OCI-LY7 (cell line): ENCODE results near the gene DMGDH. TPM values are rescaled to one million over a fixed set of nuclear protein-coding genes. Genes with fewer than 3 reads are reported as not detected.

Experiments
- BruUV-seq: library from RNA; stranded (reverse); fragments of 400-500 nt; replicated peaks from 2 replicates; lab custom pipeline; 2021; lab: Mats Ljungman, UMichigan
- CTCF ChIA-PET: fragments of 300-600 bp; sonication (Branson Sonifier 250); formaldehyde crosslinking; loops from one replicate; lab custom pipeline; 2022; ENCODE audit warnings: antibody characterized with exemption; ENCODE audit not compliant: unreplicated experiment; lab: Charles Lee
- POLR2A ChIA-PET: fragments of 300-600 bp; sonication (Branson Sonifier 250); formaldehyde crosslinking; loops from one replicate; lab custom pipeline; 2022; ENCODE audit warnings: antibody characterized with exemption; lab: Charles Lee
- DNase-seq: peaks from one replicate; pipeline ENCODE4 v3.0.0-alpha.2; 2015; ENCODE audit warnings: low spot score
- H2AFZ ChIP-seq: fragments of 200-600 bp; sonication (generic), shearing (Covaris generic); 2 replicates; pipeline ENCODE4 v1.6.1; 2014; ENCODE audit warnings: mild to moderate bottlenecking, antibody characterized with exemption, low read length, moderate library complexity
- H3K27ac ChIP-seq: fragments of 200-600 bp; sonication (generic); 2 replicates; pipeline ENCODE4 v1.5.1; 2014; ENCODE audit warnings: mixed run types, low read depth, mild to moderate bottlenecking, moderate library complexity, low read length, inconsistent platforms; ENCODE audit not compliant: poor library complexity, severe bottlenecking
- H3K36me3 ChIP-seq: fragments of 200-600 bp; sonication (generic); 2 replicates; pipeline ENCODE4 v1.6.1; 2014; ENCODE audit warnings: mild to moderate bottlenecking, antibody characterized with exemption, low read length, moderate library complexity, mixed read lengths; ENCODE audit not compliant: insufficient read depth
- H3K4me1 ChIP-seq: fragments of 200-600 bp; sonication (generic); 2 replicates; pipeline ENCODE4 v1.5.1; 2014; ENCODE audit warnings: mild to moderate bottlenecking, low read length; ENCODE audit not compliant: insufficient read depth, poor library complexity, severe bottlenecking
- H3K4me2 ChIP-seq: fragments of 200-600 bp; sonication (generic); 2 replicates; pipeline ENCODE4 v1.6.1; 2014; ENCODE audit warnings: mild to moderate bottlenecking, low read length
- H3K4me3 ChIP-seq: fragments of 200-600 bp; sonication (generic); 2 replicates; pipeline ENCODE4 v1.5.1; 2014; ENCODE audit warnings: mild to moderate bottlenecking, low read depth, low read length; ENCODE audit not compliant: poor library complexity, severe bottlenecking
- H3K79me2 ChIP-seq: fragments of 200-600 bp; sonication (generic); 2 replicates; pipeline ENCODE4 v1.6.1; 2016; ENCODE audit warnings: low read depth, mild to moderate bottlenecking, low read length, moderate library complexity, mixed read lengths; ENCODE audit not compliant: insufficient read depth
- H3K9me2 ChIP-seq: fragments of 200-600 bp; sonication (generic); 2 replicates; pipeline ENCODE4 v1.6.1; 2016; ENCODE audit warnings: mild to moderate bottlenecking, low read length, mixed read lengths; ENCODE audit not compliant: insufficient read depth
- H3K9me3 ChIP-seq: fragments of 200-600 bp; sonication (generic); 2 replicates; pipeline ENCODE4 v1.6.1; 2014; ENCODE audit warnings: mild to moderate bottlenecking, mixed run types, low read length, mixed read lengths
- H4K20me1 ChIP-seq: fragments of 200-600 bp; sonication (generic); 2 replicates; pipeline ENCODE4 v1.6.1; 2014; ENCODE audit warnings: mild to moderate bottlenecking, antibody characterized with exemption, low read length, moderate library complexity, mixed read lengths; ENCODE audit not compliant: insufficient read depth
- EZH2phosphoT487 ChIP-seq: fragments of 200-600 bp; sonication (generic); IDR thresholded peaks from 2 replicates; pipeline ENCODE4 v1.6.1; 2018; ENCODE audit warnings: low read depth, borderline replicate concordance, mild to moderate bottlenecking, mixed run types, antibody characterized with exemption, low read length, moderate library complexity, mixed read lengths
- intact Hi-C: fragments of 100-400 bp; cut with micrococcal nuclease; formaldehyde crosslinking; loops from one replicate; pipeline ENCODE4 v1.10.0; 2022; ENCODE audit not compliant: unreplicated experiment
- total RNA-seq, 2 experiments: library from RNA; depleted of rRNA in 1 of 2; stranded (reverse); fragments of >200 nt in 1 of 2; shearing (Covaris generic) in 1 of 2; gene quantifications; 2 replicates each; pipeline ENCODE4 v1.2.3, GENCODE V29; 2014 to 2022
- TF ChIP-seq, protein P1 (sequence below): fragments of 200-600 bp; sonication (generic); conservative IDR thresholded peaks from 2 replicates; pipeline ENCODE4 v1.5.1; 2014; ENCODE audit warnings: mild to moderate bottlenecking, antibody characterized with exemption, low read length, moderate library complexity, mixed read lengths

Gene DMGDH
- total RNA-seq, 2 experiments from 2014 or later = 1.5 TPM; not detected in 1

DNA sequence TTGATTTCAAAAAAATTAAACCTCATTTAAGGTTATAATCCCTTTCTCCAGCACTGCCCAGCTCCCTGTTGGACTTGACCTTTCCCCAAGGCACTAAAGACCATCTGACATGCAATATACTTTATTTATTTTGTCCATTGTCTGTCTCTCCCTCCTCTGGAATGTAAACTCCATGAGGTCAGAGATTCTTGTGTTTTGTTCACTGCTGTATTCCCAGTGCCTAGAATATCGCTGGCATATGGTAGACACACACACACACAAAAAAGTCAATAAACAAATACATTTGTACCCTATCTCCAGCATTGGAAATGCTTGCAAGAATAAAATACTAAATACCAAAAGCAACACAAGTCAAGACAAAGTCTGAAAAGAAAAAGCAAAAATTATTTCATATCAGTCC is 67.1 kb downstream of the DMGDH start:
- Histone ChIP-seq H2AFZ (no peak overlapping the region), H4K20me1 (no peaks in the 10 kb centered on the region), H3K9me2 (no peaks in the 10 kb centered on the region), H3K4me3 (no peak overlapping the region), H3K9me3 (no peaks in the 10 kb centered on the region), H3K79me2 (no peaks in the 10 kb centered on the region), H3K27ac (no peak overlapping the region), H3K4me2 (no peak overlapping the region), H3K4me1 (no peaks in the 10 kb centered on the region), H3K36me3 (no peaks in the 10 kb centered on the region)
- TF ChIP-seq, protein P1, sequence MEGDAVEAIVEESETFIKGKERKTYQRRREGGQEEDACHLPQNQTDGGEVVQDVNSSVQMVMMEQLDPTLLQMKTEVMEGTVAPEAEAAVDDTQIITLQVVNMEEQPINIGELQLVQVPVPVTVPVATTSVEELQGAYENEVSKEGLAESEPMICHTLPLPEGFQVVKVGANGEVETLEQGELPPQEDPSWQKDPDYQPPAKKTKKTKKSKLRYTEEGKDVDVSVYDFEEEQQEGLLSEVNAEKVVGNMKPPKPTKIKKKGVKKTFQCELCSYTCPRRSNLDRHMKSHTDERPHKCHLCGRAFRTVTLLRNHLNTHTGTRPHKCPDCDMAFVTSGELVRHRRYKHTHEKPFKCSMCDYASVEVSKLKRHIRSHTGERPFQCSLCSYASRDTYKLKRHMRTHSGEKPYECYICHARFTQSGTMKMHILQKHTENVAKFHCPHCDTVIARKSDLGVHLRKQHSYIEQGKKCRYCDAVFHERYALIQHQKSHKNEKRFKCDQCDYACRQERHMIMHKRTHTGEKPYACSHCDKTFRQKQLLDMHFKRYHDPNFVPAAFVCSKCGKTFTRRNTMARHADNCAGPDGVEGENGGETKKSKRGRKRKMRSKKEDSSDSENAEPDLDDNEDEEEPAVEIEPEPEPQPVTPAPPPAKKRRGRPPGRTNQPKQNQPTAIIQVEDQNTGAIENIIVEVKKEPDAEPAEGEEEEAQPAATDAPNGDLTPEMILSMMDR = no peak
- TF ChIP-seq EZH2phosphoT487 = no peak
- no peak for DNase-seq
- ChIA-PET CTCF (no interaction called here), POLR2A (interaction anchor here (1.2 kb wide), 1 partner anchor 15 kb away, joined by 3 read pairs; no protein-coding TSS in a partner anchor)
- intact Hi-C loops = no loop called here
- BruUV-seq = no TSS peak

DNA sequence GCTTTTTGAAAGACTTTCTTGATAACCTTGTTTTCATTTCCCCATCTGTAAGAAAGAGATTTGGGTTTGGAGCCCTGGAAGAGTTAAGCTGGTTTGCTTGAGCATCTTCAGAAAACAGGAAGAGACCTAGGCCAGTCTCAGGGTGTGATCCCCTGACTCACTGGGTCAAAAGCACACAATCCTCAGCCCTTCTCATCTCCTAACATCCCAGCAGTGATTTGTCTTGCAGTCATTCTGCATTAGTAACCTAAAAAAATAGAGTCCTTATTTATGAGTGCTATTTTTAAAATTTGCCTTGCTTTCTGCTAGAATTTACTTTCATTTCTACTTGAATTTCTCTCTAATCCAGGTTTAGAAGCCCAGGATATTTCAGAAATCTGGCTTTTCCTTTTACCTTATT is 68.0 kb downstream of the DMGDH start:
- POLR2A ChIA-PET = interaction anchor here (1.2 kb wide), 1 partner anchor 14 kb away, joined by 3 read pairs; no protein-coding TSS in a partner anchor
- BruUV-seq = no TSS peak
- DNase-seq = no peak
- intact Hi-C loops = loop anchor here (2.0 kb wide), 1 partner anchor 15 kb away; no protein-coding TSS in a partner anchor
- H4K20me1 ChIP-seq = no peaks in the 10 kb centered on the region
- no peaks in the 10 kb centered on the region for H3K9me3 ChIP-seq
- H3K4me2 ChIP-seq = no peak overlapping the region
- H3K27ac ChIP-seq = no peak overlapping the region
- TF ChIP-seq EZH2phosphoT487 = no peak
- TF ChIP-seq, protein P1 = no peak
- no peaks in the 10 kb centered on the region for H3K36me3 ChIP-seq
- CTCF ChIA-PET = no interaction called here
- no peaks in the 10 kb centered on the region for H3K9me2 ChIP-seq
- H3K4me3 ChIP-seq = no peak overlapping the region
- H3K79me2 ChIP-seq = no peaks in the 10 kb centered on the region
- no peaks in the 10 kb centered on the region for H3K4me1 ChIP-seq
- H2AFZ ChIP-seq = no peak overlapping the region

GRCh38 chr5:78997090-78997489 is 72.4 kb downstream of the DMGDH start:
- TF ChIP-seq, protein P1 = no peak
- TF ChIP-seq EZH2phosphoT487 = no peak
- Histone ChIP-seq H3K4me1 (no peaks in the 10 kb centered on the region), H3K79me2 (no peaks in the 10 kb centered on the region), H3K9me2 (no peaks in the 10 kb centered on the region), H2AFZ (no peak overlapping the region), H3K4me3 (no peak overlapping the region), H3K27ac (no peak overlapping the region), H4K20me1 (no peaks in the 10 kb centered on the region), H3K9me3 (no peaks in the 10 kb centered on the region), H3K4me2 (no peak overlapping the region), H3K36me3 (no peaks in the 10 kb centered on the region)
- ChIA-PET POLR2A (interaction anchor here (0.7 kb wide), 1 partner anchor 13 kb away, joined by 3 read pairs; no protein-coding TSS in a partner anchor), CTCF (no interaction called here)
- DNase-seq = no peak
- BruUV-seq = no TSS peak
- intact Hi-C loops = no loop called here
